HG03064 (cell line): ENCODE measurements around the gene DENND1A.

Source experiments
- ATAC-seq: cut with Tn5 transposase; IDR thresholded peaks from one replicate; pipeline ENCODE4 v1.9.1; 2021; ENCODE audit warnings: low read depth; ENCODE audit not compliant: unreplicated experiment

The DENND1A gene

GRCh38 chr9:123778232-123778902 lies 151.6 kb downstream of the DENND1A start:
- ATAC-seq: no peak

GRCh38 chr9:123776708-123777537 lies 153.0 kb downstream of the DENND1A start:
- no peak for ATAC-seq

- ATAC-seq: no peak
These were observed 154.3 kb downstream of the DENND1A start for GRCh38 chr9:123775289-123776284.

GRCh38 chr9:123773783-123774182 lies 156.1 kb downstream of the DENND1A start:
- ATAC-seq: no peak

- ATAC-seq: no peak
These were observed 157.0 kb downstream of the DENND1A start for GRCh38 chr9:123772967-123773366.

GRCh38 chr9:123772374-123772773 lies 157.6 kb downstream of the DENND1A start:
- no peak for ATAC-seq

GRCh38 chr9:123771690-123772089 lies 158.2 kb downstream of the DENND1A start:
- no peak for ATAC-seq

GRCh38 chr9:123769719-123770118 lies 160.2 kb downstream of the DENND1A start:
- no peak for ATAC-seq

- ATAC-seq: no peak
These were observed 165.9 kb downstream of the DENND1A start for GRCh38 chr9:123763910-123764588.

- ATAC-seq: no peak
These were observed 167.9 kb downstream of the DENND1A start for GRCh38 chr9:123761905-123762605.

GRCh38 chr9:123757960-123758359 lies 172.0 kb downstream of the DENND1A start:
- no peak for ATAC-seq

- no peak for ATAC-seq
These were observed 172.4 kb downstream of the DENND1A start for GRCh38 chr9:123757547-123757946.

- ATAC-seq: no peak
These were observed 173.3 kb downstream of the DENND1A start for GRCh38 chr9:123756484-123757106.

GRCh38 chr9:123753669-123754258 lies 176.2 kb downstream of the DENND1A start:
- ATAC-seq: no peak

GRCh38 chr9:123753016-123753415 lies 176.9 kb downstream of the DENND1A start:
- ATAC-seq: no peak

- no peak for ATAC-seq
These were observed 180.2 kb downstream of the DENND1A start for GRCh38 chr9:123749580-123750202.

- no peak for ATAC-seq
These were observed 183.2 kb downstream of the DENND1A start for GRCh38 chr9:123746765-123747164.

GRCh38 chr9:123745933-123746332 lies 184.0 kb downstream of the DENND1A start:
- ATAC-seq: no peak
